OCI-LY7 (cell line): ENCODE results near the gene PAQR4. TPM values are rescaled to one million over a fixed set of nuclear protein-coding genes. Genes with fewer than 3 reads are reported as not detected.

ENCODE experiments used
- BruUV-seq: library from RNA; stranded (reverse); fragments of 400-500 nt; replicated peaks from 2 replicates; lab custom pipeline; 2021; lab: Mats Ljungman, UMichigan
- CTCF ChIA-PET: fragments of 300-600 bp; sonication (Branson Sonifier 250); formaldehyde crosslinking; loops from one replicate; lab custom pipeline; 2022; ENCODE audit warnings: antibody characterized with exemption; ENCODE audit not compliant: unreplicated experiment; lab: Charles Lee
- POLR2A ChIA-PET: fragments of 300-600 bp; sonication (Branson Sonifier 250); formaldehyde crosslinking; loops from one replicate; lab custom pipeline; 2022; ENCODE audit warnings: antibody characterized with exemption; lab: Charles Lee
- DNase-seq: peaks from one replicate; pipeline ENCODE4 v3.0.0-alpha.2; 2015; ENCODE audit warnings: low spot score
- H2AFZ ChIP-seq: fragments of 200-600 bp; sonication (generic), shearing (Covaris generic); 2 replicates; pipeline ENCODE4 v1.6.1; 2014; ENCODE audit warnings: mild to moderate bottlenecking, antibody characterized with exemption, low read length, moderate library complexity
- H3K27ac ChIP-seq: fragments of 200-600 bp; sonication (generic); 2 replicates; pipeline ENCODE4 v1.5.1; 2014; ENCODE audit warnings: mixed run types, low read depth, mild to moderate bottlenecking, moderate library complexity, low read length, inconsistent platforms; ENCODE audit not compliant: poor library complexity, severe bottlenecking
- H3K36me3 ChIP-seq: fragments of 200-600 bp; sonication (generic); 2 replicates; pipeline ENCODE4 v1.6.1; 2014; ENCODE audit warnings: mild to moderate bottlenecking, antibody characterized with exemption, low read length, moderate library complexity, mixed read lengths; ENCODE audit not compliant: insufficient read depth
- H3K4me1 ChIP-seq: fragments of 200-600 bp; sonication (generic); 2 replicates; pipeline ENCODE4 v1.5.1; 2014; ENCODE audit warnings: mild to moderate bottlenecking, low read length; ENCODE audit not compliant: insufficient read depth, poor library complexity, severe bottlenecking
- H3K4me2 ChIP-seq: fragments of 200-600 bp; sonication (generic); 2 replicates; pipeline ENCODE4 v1.6.1; 2014; ENCODE audit warnings: mild to moderate bottlenecking, low read length
- H3K4me3 ChIP-seq: fragments of 200-600 bp; sonication (generic); 2 replicates; pipeline ENCODE4 v1.5.1; 2014; ENCODE audit warnings: mild to moderate bottlenecking, low read depth, low read length; ENCODE audit not compliant: poor library complexity, severe bottlenecking
- H3K79me2 ChIP-seq: fragments of 200-600 bp; sonication (generic); 2 replicates; pipeline ENCODE4 v1.6.1; 2016; ENCODE audit warnings: low read depth, mild to moderate bottlenecking, low read length, moderate library complexity, mixed read lengths; ENCODE audit not compliant: insufficient read depth
- H3K9me2 ChIP-seq: fragments of 200-600 bp; sonication (generic); 2 replicates; pipeline ENCODE4 v1.6.1; 2016; ENCODE audit warnings: mild to moderate bottlenecking, low read length, mixed read lengths; ENCODE audit not compliant: insufficient read depth
- H3K9me3 ChIP-seq: fragments of 200-600 bp; sonication (generic); 2 replicates; pipeline ENCODE4 v1.6.1; 2014; ENCODE audit warnings: mild to moderate bottlenecking, mixed run types, low read length, mixed read lengths
- H4K20me1 ChIP-seq: fragments of 200-600 bp; sonication (generic); 2 replicates; pipeline ENCODE4 v1.6.1; 2014; ENCODE audit warnings: mild to moderate bottlenecking, antibody characterized with exemption, low read length, moderate library complexity, mixed read lengths; ENCODE audit not compliant: insufficient read depth
- EZH2phosphoT487 ChIP-seq: fragments of 200-600 bp; sonication (generic); IDR thresholded peaks from 2 replicates; pipeline ENCODE4 v1.6.1; 2018; ENCODE audit warnings: low read depth, borderline replicate concordance, mild to moderate bottlenecking, mixed run types, antibody characterized with exemption, low read length, moderate library complexity, mixed read lengths
- intact Hi-C: fragments of 100-400 bp; cut with micrococcal nuclease; formaldehyde crosslinking; loops from one replicate; pipeline ENCODE4 v1.10.0; 2022; ENCODE audit not compliant: unreplicated experiment
- total RNA-seq, 2 experiments: library from RNA; depleted of rRNA in 1 of 2; stranded (reverse); fragments of >200 nt in 1 of 2; shearing (Covaris generic) in 1 of 2; gene quantifications; 2 replicates each; pipeline ENCODE4 v1.2.3, GENCODE V29; 2014 to 2022
- TF ChIP-seq, protein P1 (sequence below): fragments of 200-600 bp; sonication (generic); conservative IDR thresholded peaks from 2 replicates; pipeline ENCODE4 v1.5.1; 2014; ENCODE audit warnings: mild to moderate bottlenecking, antibody characterized with exemption, low read length, moderate library complexity, mixed read lengths

The PAQR4 gene
- total RNA-seq, 2 experiments from 2014 or later, result 49.1 to 59.7 TPM

DNA sequence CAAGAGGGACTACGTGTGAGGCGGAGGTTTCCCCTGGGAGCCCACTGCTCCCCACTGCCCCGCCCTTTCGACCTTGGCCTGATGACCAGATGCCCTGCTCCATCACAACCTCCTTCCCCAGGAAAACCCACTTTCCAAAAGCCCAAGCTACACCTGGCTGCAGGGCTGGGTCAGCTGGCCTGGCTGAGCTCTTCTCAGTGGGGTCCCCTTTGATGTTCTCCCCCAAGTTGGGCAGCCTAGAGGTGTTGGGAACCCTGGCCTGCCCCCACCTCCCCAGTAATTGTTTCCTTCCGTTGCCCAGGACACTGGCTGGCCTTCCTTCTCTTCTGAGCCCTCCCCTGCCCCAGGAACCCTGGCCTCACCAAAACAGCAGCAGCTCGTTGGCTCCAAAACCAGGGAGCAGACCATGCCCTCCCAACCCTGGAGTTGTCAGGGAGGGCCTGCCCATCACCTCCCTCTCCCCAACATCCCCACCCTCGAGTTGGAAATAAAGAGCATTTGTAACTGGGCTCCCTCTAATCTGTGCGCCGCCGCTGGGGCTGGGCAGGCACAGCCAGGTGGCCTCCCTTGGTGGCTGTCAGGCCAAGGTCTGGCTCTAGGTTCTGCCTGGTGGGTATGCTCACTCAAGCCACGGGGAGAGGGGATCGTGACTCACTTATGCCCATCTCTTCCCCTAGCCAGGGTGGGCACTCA lies 45.0 kb downstream of the PAQR4 start:
- POLR2A ChIA-PET, result no interaction called here

DNA sequence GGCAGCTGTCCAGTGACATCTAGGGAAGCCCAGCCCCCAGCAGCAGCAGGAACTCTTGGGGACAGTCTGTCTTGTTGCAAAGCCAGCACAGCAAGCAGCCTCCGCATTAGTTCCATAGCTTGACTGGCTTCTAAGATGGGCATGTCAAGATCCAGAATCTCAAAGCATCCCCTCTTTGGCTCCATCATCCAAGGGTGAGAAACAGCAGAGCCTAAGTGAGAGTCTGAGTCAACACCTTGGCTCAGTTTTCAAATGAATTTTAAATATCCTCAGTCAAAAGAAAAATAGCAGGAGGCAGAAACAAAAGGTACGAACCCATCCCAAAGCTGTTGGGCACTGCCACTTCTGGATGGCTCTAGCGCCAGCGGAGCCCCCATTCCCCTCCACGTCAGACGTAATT lies 45.8 kb downstream of the PAQR4 start:
- H3K4me1 ChIP-seq, result peaks cover 6% of the 10 kb centered on the region
- BruUV-seq, result no TSS peak
- H3K9me3 ChIP-seq, result no peaks in the 10 kb centered on the region
- H4K20me1 ChIP-seq, result no peaks in the 10 kb centered on the region
- no peak overlapping the region for H3K27ac ChIP-seq
- ChIA-PET POLR2A (interaction anchor here (0.6 kb wide), 1 partner anchor 1702 kb away, joined by 3 read pairs; no protein-coding TSS in a partner anchor), CTCF (no interaction called here)
- TF ChIP-seq EZH2phosphoT487, result no peak
- TF ChIP-seq, protein P1, sequence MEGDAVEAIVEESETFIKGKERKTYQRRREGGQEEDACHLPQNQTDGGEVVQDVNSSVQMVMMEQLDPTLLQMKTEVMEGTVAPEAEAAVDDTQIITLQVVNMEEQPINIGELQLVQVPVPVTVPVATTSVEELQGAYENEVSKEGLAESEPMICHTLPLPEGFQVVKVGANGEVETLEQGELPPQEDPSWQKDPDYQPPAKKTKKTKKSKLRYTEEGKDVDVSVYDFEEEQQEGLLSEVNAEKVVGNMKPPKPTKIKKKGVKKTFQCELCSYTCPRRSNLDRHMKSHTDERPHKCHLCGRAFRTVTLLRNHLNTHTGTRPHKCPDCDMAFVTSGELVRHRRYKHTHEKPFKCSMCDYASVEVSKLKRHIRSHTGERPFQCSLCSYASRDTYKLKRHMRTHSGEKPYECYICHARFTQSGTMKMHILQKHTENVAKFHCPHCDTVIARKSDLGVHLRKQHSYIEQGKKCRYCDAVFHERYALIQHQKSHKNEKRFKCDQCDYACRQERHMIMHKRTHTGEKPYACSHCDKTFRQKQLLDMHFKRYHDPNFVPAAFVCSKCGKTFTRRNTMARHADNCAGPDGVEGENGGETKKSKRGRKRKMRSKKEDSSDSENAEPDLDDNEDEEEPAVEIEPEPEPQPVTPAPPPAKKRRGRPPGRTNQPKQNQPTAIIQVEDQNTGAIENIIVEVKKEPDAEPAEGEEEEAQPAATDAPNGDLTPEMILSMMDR, result no peak
- no peaks in the 10 kb centered on the region for H3K79me2 ChIP-seq
- H3K4me3 ChIP-seq, result no peak overlapping the region
- no peaks in the 10 kb centered on the region for H3K9me2 ChIP-seq
- H2AFZ ChIP-seq, result no peak overlapping the region
- no peak overlapping the region for H3K4me2 ChIP-seq
- intact Hi-C loops, result no loop called here
- DNase-seq, result no peak
- no peaks in the 10 kb centered on the region for H3K36me3 ChIP-seq

More for the DNA sequence above, 45.0 kb downstream of the PAQR4 start:
- no peak overlapping the region for H2AFZ ChIP-seq
- TF ChIP-seq EZH2phosphoT487, result no peak
- TF ChIP-seq, protein P1, result no peak
- no peaks in the 10 kb centered on the region for H3K9me2 ChIP-seq
- H3K4me3 ChIP-seq, result no peak overlapping the region
- peaks cover 6% of the 10 kb centered on the region for H3K4me1 ChIP-seq
- no peak overlapping the region for H3K27ac ChIP-seq
- BruUV-seq, result no TSS peak
- CTCF ChIA-PET, result no interaction called here
- no peaks in the 10 kb centered on the region for H3K9me3 ChIP-seq
- no peak for DNase-seq
- no peak overlapping the region for H3K4me2 ChIP-seq
- intact Hi-C loops, result no loop called here
- no peaks in the 10 kb centered on the region for H4K20me1 ChIP-seq
- H3K79me2 ChIP-seq, result no peaks in the 10 kb centered on the region
- H3K36me3 ChIP-seq, result no peaks in the 10 kb centered on the region

DNA sequence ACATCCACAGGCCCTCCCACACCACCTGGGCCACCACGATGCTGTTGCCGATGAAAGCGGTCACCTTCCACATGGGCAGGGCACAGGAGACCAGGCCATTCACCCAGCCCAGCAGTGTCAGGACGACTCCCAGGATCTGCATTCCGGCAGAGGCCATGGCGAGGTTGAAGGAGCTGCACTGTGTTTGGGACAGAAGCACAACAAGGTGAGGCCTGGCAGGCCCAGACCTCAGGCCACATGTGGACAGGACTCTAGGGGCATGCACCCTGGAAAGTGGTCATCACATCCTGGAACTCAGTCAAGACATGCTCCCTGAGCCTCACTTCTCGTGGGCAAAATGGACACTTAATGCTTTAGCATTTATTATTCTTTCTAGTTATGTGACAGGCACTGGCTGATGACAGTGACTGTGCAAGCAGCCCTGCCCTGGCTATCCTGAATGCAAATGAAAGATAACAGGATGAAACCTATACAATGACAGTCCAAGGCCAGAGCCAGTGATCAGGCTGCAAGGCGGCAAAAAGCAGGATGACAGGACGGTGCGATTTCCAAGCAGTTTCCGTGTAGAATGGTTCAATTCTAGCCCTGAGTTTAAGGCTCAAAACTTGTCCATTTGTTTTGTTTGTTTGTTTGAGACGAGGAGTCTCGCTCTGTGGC lies 46.8 kb downstream of the PAQR4 start:
- Histone ChIP-seq H4K20me1 (no peaks in the 10 kb centered on the region), H2AFZ (no peak overlapping the region), H3K36me3 (no peaks in the 10 kb centered on the region), H3K9me3 (no peaks in the 10 kb centered on the region), H3K4me2 (no peak overlapping the region), H3K4me1 (peaks cover 14% of the 10 kb centered on the region), H3K79me2 (no peaks in the 10 kb centered on the region), H3K9me2 (no peaks in the 10 kb centered on the region), H3K27ac (no peak overlapping the region), H3K4me3 (no peak overlapping the region)
- BruUV-seq, result no TSS peak
- POLR2A ChIA-PET, result no interaction called here
- CTCF ChIA-PET, result no interaction called here
- no peak for DNase-seq
- intact Hi-C loops, result no loop called here
- TF ChIP-seq, protein P1, result no peak
- no peak for TF ChIP-seq EZH2phosphoT487
